Testis (tissue), 3 donors: Measurements from ENCODE around the gene UGT1A8. TPM values are rescaled to one million over a fixed set of nuclear protein-coding genes. Genes with fewer than 3 reads are reported as not detected.

Experiments
- DNase-seq: peaks from one replicate; pipeline ENCODE4 v3.0.0-alpha.2; 2019
- H3K27ac ChIP-seq, 2 donors: fragments of 200-600 bp; sonication (generic); one replicate each; pipeline ENCODE4 v1.5.1; 2019
- H3K27me3 ChIP-seq: fragments of 200-600 bp; sonication (generic); one replicate; pipeline ENCODE4 v1.5.1; 2019
- H3K36me3 ChIP-seq: fragments of 200-600 bp; sonication (generic); one replicate; pipeline ENCODE4 v1.5.1; 2017; ENCODE audit warnings: low read depth; ENCODE audit errors: missing control alignments
- H3K4me1 ChIP-seq: fragments of 200-600 bp; sonication (generic); one replicate; pipeline ENCODE4 v1.5.1; 2019
- H3K4me3 ChIP-seq, 2 donors: fragments of 200-600 bp; sonication (generic); one replicate each; pipeline ENCODE4 v1.5.1; 2017 to 2019
- H3K9me3 ChIP-seq: fragments of 200-600 bp; sonication (generic); one replicate; pipeline ENCODE4 v1.5.1; 2017
- CTCF ChIP-seq, 3 experiments: fragments of 450-650 bp in 2 of 3; fragments of 200-600 bp in 1 of 3; sonication (generic) in 1 of 3; IDR thresholded peaks; one replicate each; pipeline ENCODE4 v1.5.1; 2016 to 2019; ENCODE audit warnings: antibody characterized with exemption in 3 of 3, mild to moderate bottlenecking in 2 of 3, moderate library complexity in 1 of 3
- POLR2A ChIP-seq: fragments of 450-650 bp; IDR thresholded peaks from one replicate; pipeline ENCODE4 v1.6.1; 2017; ENCODE audit warnings: antibody characterized with exemption, mild to moderate bottlenecking, moderate library complexity
- WGBS, 2 donors: methylation state at CpG; one replicate each; pipeline ENCODE4 v1.1.5; 2018; 5-methylcytosine and 5-hydroxymethylcytosine counted together
- intact Hi-C: fragments of 100-400 bp; cut with DNase I; formaldehyde crosslinking; loops from one replicate; pipeline ENCODE4 v1.15.1; 2023; ENCODE audit warnings: low total_unique reads
- polyA plus RNA-seq: library from polyadenylated mRNA; stranded (reverse); fragments of 350-450 nt; fragmentation: Illumina TruSeq; extraction: RNeasy Lipid Tissue Mini Kit (QIAGEN cat#74804); gene quantifications from one replicate; pipeline ENCODE4 v1.2.3, GENCODE V29; 2014; ENCODE audit warnings: low read depth, low replicate concordance; ENCODE audit not compliant: insufficient read depth
- total RNA-seq, 2 donors: library from RNA; depleted of rRNA; stranded (reverse); fragments of >200 nt; gene quantifications; one replicate each; pipeline ENCODE4 v1.2.3, GENCODE V29; 2016

Gene UGT1A8
- total and polyA plus RNA-seq, 3 donors from 2014 or later = 0.19 TPM; not detected in 2

GRCh38 chr2:233758141-233758540 lies 140.7 kb downstream of the UGT1A8 start:
- no peaks in the 10 kb centered on the region for H3K36me3 ChIP-seq
- TF ChIP-seq POLR2A = no peak
- no peak overlapping the region for H3K27ac ChIP-seq
- DNase-seq = no peak
- H3K4me1 ChIP-seq = no peaks in the 10 kb centered on the region
- H3K4me3 ChIP-seq = no peak overlapping the region
- H3K27me3 ChIP-seq = no peaks in the 10 kb centered on the region
- intact Hi-C loops = no loop called here
- no peaks in the 10 kb centered on the region for H3K9me3 ChIP-seq

DNA sequence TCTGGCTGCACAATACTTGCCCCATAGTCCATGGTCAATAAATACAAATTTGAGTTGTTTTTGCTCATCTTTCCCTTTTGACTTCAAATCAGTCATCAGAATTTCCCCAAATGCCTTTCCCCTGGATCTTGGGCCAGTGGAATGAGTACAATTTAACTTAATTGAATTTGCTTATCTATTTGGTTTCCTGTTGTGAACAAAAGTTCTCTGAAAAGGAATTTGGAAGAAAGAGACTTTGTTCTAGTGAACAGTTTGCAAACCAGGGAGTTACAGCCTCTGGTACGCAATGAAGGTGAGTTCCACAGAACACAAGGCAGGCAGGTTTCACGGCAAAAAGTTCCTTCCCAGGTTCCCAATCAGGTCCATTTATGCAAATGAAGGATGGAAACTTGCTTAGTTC lies 141.4 kb downstream of the UGT1A8 start:
- H3K4me3 ChIP-seq = no peak overlapping the region
- no peak for TF ChIP-seq POLR2A
- TF ChIP-seq CTCF (IDR thresholded peaks at IDR 0.05) = no peak
- WGBS, 2 donors = 48 to 66% methylated on average over 2 of the region's 2 CpGs
- H3K9me3 ChIP-seq = no peaks in the 10 kb centered on the region
- no peaks in the 10 kb centered on the region for H3K36me3 ChIP-seq
- intact Hi-C loops = no loop called here
- no peaks in the 10 kb centered on the region for H3K4me1 ChIP-seq
- no peak for DNase-seq
- no peak overlapping the region for H3K27ac ChIP-seq
- no peaks in the 10 kb centered on the region for H3K27me3 ChIP-seq

DNA sequence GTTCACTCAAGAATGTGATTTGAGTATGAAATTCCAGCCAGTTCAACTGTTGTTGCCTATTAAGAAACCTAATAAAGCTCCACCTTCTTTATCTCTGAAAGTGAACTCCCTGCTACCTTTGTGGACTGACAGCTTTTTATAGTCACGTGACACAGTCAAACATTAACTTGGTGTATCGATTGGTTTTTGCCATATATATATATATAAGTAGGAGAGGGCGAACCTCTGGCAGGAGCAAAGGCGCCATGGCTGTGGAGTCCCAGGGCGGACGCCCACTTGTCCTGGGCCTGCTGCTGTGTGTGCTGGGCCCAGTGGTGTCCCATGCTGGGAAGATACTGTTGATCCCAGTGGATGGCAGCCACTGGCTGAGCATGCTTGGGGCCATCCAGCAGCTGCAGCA lies 142.6 kb downstream of the UGT1A8 start, which contains the start of gene UGT1A1:
Gene UGT1A1, plus strand, starts transcription at position 228 of the 400 bp plus-strand sequence. Its CDS starts 18 bp downstream, at position 246.
- TF ChIP-seq CTCF (IDR thresholded peaks at IDR 0.05) = no peak
- no peak for TF ChIP-seq POLR2A
- Histone ChIP-seq H3K4me3 (peak within 1 kb of the TSS in 1 of 2 donors; percentile 2), H3K4me1 (no peaks in the 10 kb centered on the region), H3K27ac (no peak within 1 kb of the TSS), H3K27me3 (no peaks in the 10 kb centered on the region), H3K36me3 (no peaks in the 10 kb centered on the region), H3K9me3 (no peaks in the 10 kb centered on the region)
- intact Hi-C loops = no loop called here
- 81 to 83% methylated on average over 6 of the region's 6 CpGs for WGBS, 2 donors
- no peak for DNase-seq

DNA sequence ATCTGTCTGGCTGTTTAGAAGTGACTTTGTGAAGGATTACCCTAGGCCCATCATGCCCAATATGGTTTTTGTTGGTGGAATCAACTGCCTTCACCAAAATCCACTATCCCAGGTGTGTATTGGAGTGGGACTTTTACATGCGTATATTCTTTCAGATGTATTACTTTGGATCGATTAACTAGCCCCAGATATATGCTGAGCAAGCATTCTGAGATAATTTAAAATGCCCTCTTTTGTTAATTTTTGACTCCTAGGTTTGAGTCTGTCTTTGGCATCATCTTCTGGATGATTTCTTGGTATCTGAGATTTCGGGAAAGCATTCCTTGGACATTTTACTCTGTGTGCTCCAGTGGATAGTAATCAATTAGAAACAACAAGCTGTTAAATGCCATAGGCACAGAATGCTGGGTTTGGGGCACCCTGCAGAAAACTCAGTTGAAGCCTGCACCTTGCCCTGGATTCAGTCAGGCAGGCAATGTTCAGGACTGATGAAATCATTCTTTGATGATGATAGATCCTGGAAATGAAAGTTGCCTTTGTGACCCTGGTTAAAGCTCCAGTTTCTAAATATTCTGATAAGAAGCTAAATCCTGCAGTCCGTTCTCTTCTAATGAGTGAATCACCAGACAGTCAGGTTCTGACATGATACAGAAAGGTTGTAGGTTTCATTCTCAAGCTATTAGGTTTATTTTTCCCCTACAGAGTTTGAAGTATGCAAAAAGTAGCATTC lies 143.8 kb downstream of the UGT1A8 start:
- intact Hi-C loops = no loop called here

GRCh38 chr2:233764264-233764663 lies 146.8 kb downstream of the UGT1A8 start:
- no peak for TF ChIP-seq POLR2A
- TF ChIP-seq CTCF (IDR thresholded peaks at IDR 0.05) = no peak
- H3K36me3 ChIP-seq = no peaks in the 10 kb centered on the region
- WGBS, 2 donors = 72 to 75% methylated on average over 7 of the region's 7 CpGs
- DNase-seq = no peak
- no peaks in the 10 kb centered on the region for H3K27me3 ChIP-seq
- H3K9me3 ChIP-seq = no peaks in the 10 kb centered on the region
- H3K4me3 ChIP-seq = no peak overlapping the region
- no peak overlapping the region for H3K27ac ChIP-seq
- H3K4me1 ChIP-seq = no peaks in the 10 kb centered on the region
- intact Hi-C loops = no loop called here

More for the DNA sequence above, 143.8 kb downstream of the UGT1A8 start:
- Histone ChIP-seq H3K4me1 (no peaks in the 10 kb centered on the region), H3K27me3 (no peaks in the 10 kb centered on the region), H3K27ac (no peak overlapping the region), H3K36me3 (no peaks in the 10 kb centered on the region), H3K4me3 (no peak overlapping the region), H3K9me3 (no peaks in the 10 kb centered on the region)
- 80 to 83% methylated on average over 4 of the region's 4 CpGs for WGBS, 2 donors
- no peak for DNase-seq
- TF ChIP-seq CTCF (IDR thresholded peaks at IDR 0.05) (no peak), POLR2A (no peak)
